LNCaP clone FGC (cell line): Measurements from ENCODE around the gene HES7.

Experiments used
- DNase-seq: peaks from one replicate; pipeline ENCODE4 v3.0.0-alpha.2; 2011; ENCODE audit warnings: low read depth
- H3K4me3 ChIP-seq: 2 replicates; pipeline ENCODE4 v1.5.1; 2011; ENCODE audit warnings: mild to moderate bottlenecking, low read depth, low read length, control low read depth
- CTCF ChIP-seq: IDR thresholded peaks from 2 replicates; pipeline ENCODE4 v1.5.1; 2012; ENCODE audit warnings: mild to moderate bottlenecking; ENCODE audit not compliant: control insufficient read depth, insufficient read depth; ENCODE audit errors: extremely low read depth

Gene HES7

GRCh38 chr17:8154608-8155155, 30.8 kb upstream of the HES7 start:
- no peak for TF ChIP-seq CTCF
- peak overlapping the region; percentile 82 for H3K4me3 ChIP-seq
- no peak for DNase-seq

GRCh38 chr17:8153957-8154607, 30.2 kb upstream of the HES7 start:
- peak; percentile 97 for DNase-seq
- TF ChIP-seq CTCF = no peak
- peak overlapping the region; percentile 82 for H3K4me3 ChIP-seq

- no peak for DNase-seq
- TF ChIP-seq CTCF = no peak
- no peak overlapping the region for H3K4me3 ChIP-seq
Observed at GRCh38 chr17:8153525-8153956, 29.6 kb upstream of the HES7 start.

GRCh38 chr17:8153031-8153451, 29.1 kb upstream of the HES7 start:
- DNase-seq = no peak
- H3K4me3 ChIP-seq = 0 out of 2 replicates have a peak overlapping the region, but pooled peaks have one; percentile 66
- no peak for TF ChIP-seq CTCF

GRCh38 chr17:8152112-8152775, 28.3 kb upstream of the HES7 start, which contains the start of gene PER1:
Gene PER1, minus strand, starts transcription at chr17:8152404. Its CDS starts 1,698 bp downstream, at chr17:8150706.
- H3K4me3 ChIP-seq = peak within 1 kb of the TSS; percentile 66
- DNase-seq = peak; percentile 67
- TF ChIP-seq CTCF = no peak

GRCh38 chr17:8151641-8152111, 27.8 kb upstream of the HES7 start:
- TF ChIP-seq CTCF = no peak
- DNase-seq = peak; percentile 47
- peak overlapping the region; percentile 66 for H3K4me3 ChIP-seq
